OCI-LY7 (cell line): ENCODE measurements around the gene BTBD2. TPM values are rescaled to one million over a fixed set of nuclear protein-coding genes. Genes with fewer than 3 reads are reported as not detected.

Experiments
- BruUV-seq: library from RNA; stranded (reverse); fragments of 400-500 nt; replicated peaks from 2 replicates; lab custom pipeline; 2021; lab: Mats Ljungman, UMichigan
- CTCF ChIA-PET: fragments of 300-600 bp; sonication (Branson Sonifier 250); formaldehyde crosslinking; loops from one replicate; lab custom pipeline; 2022; ENCODE audit warnings: antibody characterized with exemption; ENCODE audit not compliant: unreplicated experiment; lab: Charles Lee
- POLR2A ChIA-PET: fragments of 300-600 bp; sonication (Branson Sonifier 250); formaldehyde crosslinking; loops from one replicate; lab custom pipeline; 2022; ENCODE audit warnings: antibody characterized with exemption; lab: Charles Lee
- DNase-seq: peaks from one replicate; pipeline ENCODE4 v3.0.0-alpha.2; 2015; ENCODE audit warnings: low spot score
- H2AFZ ChIP-seq: fragments of 200-600 bp; sonication (generic), shearing (Covaris generic); 2 replicates; pipeline ENCODE4 v1.6.1; 2014; ENCODE audit warnings: mild to moderate bottlenecking, antibody characterized with exemption, low read length, moderate library complexity
- H3K27ac ChIP-seq: fragments of 200-600 bp; sonication (generic); 2 replicates; pipeline ENCODE4 v1.5.1; 2014; ENCODE audit warnings: mixed run types, low read depth, mild to moderate bottlenecking, moderate library complexity, low read length, inconsistent platforms; ENCODE audit not compliant: poor library complexity, severe bottlenecking
- H3K36me3 ChIP-seq: fragments of 200-600 bp; sonication (generic); 2 replicates; pipeline ENCODE4 v1.6.1; 2014; ENCODE audit warnings: mild to moderate bottlenecking, antibody characterized with exemption, low read length, moderate library complexity, mixed read lengths; ENCODE audit not compliant: insufficient read depth
- H3K4me1 ChIP-seq: fragments of 200-600 bp; sonication (generic); 2 replicates; pipeline ENCODE4 v1.5.1; 2014; ENCODE audit warnings: mild to moderate bottlenecking, low read length; ENCODE audit not compliant: insufficient read depth, poor library complexity, severe bottlenecking
- H3K4me2 ChIP-seq: fragments of 200-600 bp; sonication (generic); 2 replicates; pipeline ENCODE4 v1.6.1; 2014; ENCODE audit warnings: mild to moderate bottlenecking, low read length
- H3K4me3 ChIP-seq: fragments of 200-600 bp; sonication (generic); 2 replicates; pipeline ENCODE4 v1.5.1; 2014; ENCODE audit warnings: mild to moderate bottlenecking, low read depth, low read length; ENCODE audit not compliant: poor library complexity, severe bottlenecking
- H3K79me2 ChIP-seq: fragments of 200-600 bp; sonication (generic); 2 replicates; pipeline ENCODE4 v1.6.1; 2016; ENCODE audit warnings: low read depth, mild to moderate bottlenecking, low read length, moderate library complexity, mixed read lengths; ENCODE audit not compliant: insufficient read depth
- H3K9me2 ChIP-seq: fragments of 200-600 bp; sonication (generic); 2 replicates; pipeline ENCODE4 v1.6.1; 2016; ENCODE audit warnings: mild to moderate bottlenecking, low read length, mixed read lengths; ENCODE audit not compliant: insufficient read depth
- H3K9me3 ChIP-seq: fragments of 200-600 bp; sonication (generic); 2 replicates; pipeline ENCODE4 v1.6.1; 2014; ENCODE audit warnings: mild to moderate bottlenecking, mixed run types, low read length, mixed read lengths
- H4K20me1 ChIP-seq: fragments of 200-600 bp; sonication (generic); 2 replicates; pipeline ENCODE4 v1.6.1; 2014; ENCODE audit warnings: mild to moderate bottlenecking, antibody characterized with exemption, low read length, moderate library complexity, mixed read lengths; ENCODE audit not compliant: insufficient read depth
- EZH2phosphoT487 ChIP-seq: fragments of 200-600 bp; sonication (generic); IDR thresholded peaks from 2 replicates; pipeline ENCODE4 v1.6.1; 2018; ENCODE audit warnings: low read depth, borderline replicate concordance, mild to moderate bottlenecking, mixed run types, antibody characterized with exemption, low read length, moderate library complexity, mixed read lengths
- intact Hi-C: fragments of 100-400 bp; cut with micrococcal nuclease; formaldehyde crosslinking; loops from one replicate; pipeline ENCODE4 v1.10.0; 2022; ENCODE audit not compliant: unreplicated experiment
- total RNA-seq, 2 experiments: library from RNA; depleted of rRNA in 1 of 2; stranded (reverse); fragments of >200 nt in 1 of 2; shearing (Covaris generic) in 1 of 2; gene quantifications; 2 replicates each; pipeline ENCODE4 v1.2.3, GENCODE V29; 2014 to 2022
- TF ChIP-seq, protein P1 (sequence below): fragments of 200-600 bp; sonication (generic); conservative IDR thresholded peaks from 2 replicates; pipeline ENCODE4 v1.5.1; 2014; ENCODE audit warnings: mild to moderate bottlenecking, antibody characterized with exemption, low read length, moderate library complexity, mixed read lengths

BTBD2 gene
- total RNA-seq, 2 experiments from 2014 or later: 53.9 to 91.6 TPM

DNA sequence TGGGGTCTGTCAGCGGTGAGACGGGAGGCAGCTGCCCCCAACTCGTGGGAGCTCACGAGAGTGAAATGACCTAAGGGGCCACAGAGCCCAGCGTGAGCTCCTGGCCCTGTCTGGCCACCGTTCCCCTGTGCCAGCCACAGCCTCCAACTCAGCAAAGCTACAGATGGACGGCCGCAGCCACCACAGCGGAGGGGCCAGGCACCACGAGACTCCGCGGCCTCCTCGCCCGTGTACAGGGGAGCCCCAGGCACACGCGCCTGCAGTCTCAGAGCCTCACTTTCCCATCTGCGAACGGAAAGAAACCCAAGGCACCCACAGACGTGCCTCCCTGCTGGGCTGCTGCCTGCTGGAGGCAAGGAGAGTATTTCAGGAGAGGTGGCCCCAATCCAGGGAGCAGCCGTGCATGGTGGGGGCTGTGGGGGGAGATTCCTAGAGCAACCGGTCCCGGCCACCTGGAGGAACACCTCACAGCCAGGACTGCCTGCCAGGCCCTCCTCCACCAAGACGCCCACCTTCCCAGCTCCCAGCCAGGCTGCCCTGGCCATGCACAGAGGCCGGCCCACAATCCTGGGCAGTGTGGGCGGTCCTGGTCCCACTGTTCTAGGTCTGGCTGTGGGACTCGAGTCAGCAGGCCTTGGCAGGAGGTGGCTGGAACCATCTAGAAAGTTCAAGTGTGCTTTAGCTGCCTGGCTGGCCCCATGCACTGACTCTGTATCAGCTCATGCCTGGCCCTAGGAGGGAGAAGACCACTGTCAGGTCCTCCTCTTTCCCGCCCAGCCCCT lies 33.6 kb upstream of the BTBD2 start:
- ChIA-PET POLR2A (interaction anchor here (0.6 to 0.7 kb wide), 3 partner anchors 11 to 43 kb away, joined by 3 to 4 read pairs (median 3); no protein-coding TSS in a partner anchor), CTCF (no interaction called here)
- BruUV-seq: no TSS peak
- Histone ChIP-seq H3K4me2 (peak overlapping the region; percentile 93), H3K27ac (peak overlapping the region; percentile 68), H3K4me1 (peaks cover 49% of the 10 kb centered on the region), H2AFZ (no peak overlapping the region), H3K79me2 (peaks cover 30% of the 10 kb centered on the region), H3K9me3 (no peaks in the 10 kb centered on the region), H3K9me2 (no peaks in the 10 kb centered on the region), H4K20me1 (0 out of 2 replicates have a peak, but pooled peaks cover 6% of the 10 kb centered on the region), H3K4me3 (peak overlapping the region; percentile 98), H3K36me3 (peaks cover 48% of the 10 kb centered on the region)
- peak; percentile 32 for DNase-seq
- intact Hi-C loops: no loop called here
- no peak for TF ChIP-seq EZH2phosphoT487
- TF ChIP-seq, protein P1, sequence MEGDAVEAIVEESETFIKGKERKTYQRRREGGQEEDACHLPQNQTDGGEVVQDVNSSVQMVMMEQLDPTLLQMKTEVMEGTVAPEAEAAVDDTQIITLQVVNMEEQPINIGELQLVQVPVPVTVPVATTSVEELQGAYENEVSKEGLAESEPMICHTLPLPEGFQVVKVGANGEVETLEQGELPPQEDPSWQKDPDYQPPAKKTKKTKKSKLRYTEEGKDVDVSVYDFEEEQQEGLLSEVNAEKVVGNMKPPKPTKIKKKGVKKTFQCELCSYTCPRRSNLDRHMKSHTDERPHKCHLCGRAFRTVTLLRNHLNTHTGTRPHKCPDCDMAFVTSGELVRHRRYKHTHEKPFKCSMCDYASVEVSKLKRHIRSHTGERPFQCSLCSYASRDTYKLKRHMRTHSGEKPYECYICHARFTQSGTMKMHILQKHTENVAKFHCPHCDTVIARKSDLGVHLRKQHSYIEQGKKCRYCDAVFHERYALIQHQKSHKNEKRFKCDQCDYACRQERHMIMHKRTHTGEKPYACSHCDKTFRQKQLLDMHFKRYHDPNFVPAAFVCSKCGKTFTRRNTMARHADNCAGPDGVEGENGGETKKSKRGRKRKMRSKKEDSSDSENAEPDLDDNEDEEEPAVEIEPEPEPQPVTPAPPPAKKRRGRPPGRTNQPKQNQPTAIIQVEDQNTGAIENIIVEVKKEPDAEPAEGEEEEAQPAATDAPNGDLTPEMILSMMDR: no peak

DNA sequence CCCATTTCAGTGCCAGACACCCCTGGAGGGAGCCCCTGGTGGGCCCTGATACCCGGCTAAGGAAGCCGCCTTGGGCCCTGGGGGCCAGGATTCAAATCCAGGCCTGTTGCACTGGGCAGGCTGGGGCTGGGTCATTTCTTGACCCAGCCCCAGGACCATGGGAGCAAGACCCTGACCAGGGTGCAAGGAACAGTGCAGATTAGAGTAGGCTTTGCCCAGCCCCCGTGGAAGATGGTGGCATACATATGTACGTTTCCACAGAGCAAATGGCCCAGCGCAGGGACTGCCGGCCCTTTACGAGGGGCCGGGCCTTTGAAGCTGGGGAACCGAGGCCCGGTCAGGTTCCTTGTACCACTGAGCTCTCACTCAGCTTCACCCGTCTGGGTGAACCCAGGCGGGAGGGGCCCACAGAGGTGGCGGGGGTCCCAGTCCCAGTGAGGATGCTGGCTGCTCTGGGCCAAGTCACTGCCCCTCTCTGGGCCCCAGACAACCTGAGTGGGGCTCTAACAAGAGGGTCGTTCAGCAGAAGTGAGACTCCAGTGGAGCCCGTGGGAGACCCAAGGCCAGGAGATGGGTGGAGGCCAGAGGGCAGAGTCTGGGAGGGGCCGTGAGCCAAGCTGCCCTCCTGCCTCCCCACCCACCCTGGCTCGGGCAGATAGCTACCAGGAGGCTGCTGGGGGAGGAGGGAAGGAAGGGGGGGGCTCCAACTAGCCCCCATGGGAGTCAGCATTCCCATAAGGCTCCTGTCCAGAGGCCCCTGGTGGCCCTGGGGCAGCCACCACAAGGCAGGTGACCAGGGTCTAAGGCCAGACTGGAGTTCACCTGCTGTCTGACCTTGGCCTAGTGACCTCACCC lies 32.8 kb upstream of the BTBD2 start:
- TF ChIP-seq, protein P1: no peak
- no peak for TF ChIP-seq EZH2phosphoT487
- peak overlapping the region; percentile 98 for H3K4me3 ChIP-seq
- H2AFZ ChIP-seq: no peak overlapping the region
- intact Hi-C loops: no loop called here
- CTCF ChIA-PET: interaction anchor here (0.6 kb wide), 1 partner anchor 421 kb away, joined by 12 read pairs; no protein-coding TSS in a partner anchor
- no peaks in the 10 kb centered on the region for H3K9me3 ChIP-seq
- H3K4me1 ChIP-seq: peaks cover 54% of the 10 kb centered on the region
- H3K4me2 ChIP-seq: peak overlapping the region; percentile 93
- H4K20me1 ChIP-seq: 0 out of 2 replicates have a peak, but pooled peaks cover 6% of the 10 kb centered on the region
- no TSS peak for BruUV-seq
- H3K79me2 ChIP-seq: peaks cover 30% of the 10 kb centered on the region
- no peaks in the 10 kb centered on the region for H3K9me2 ChIP-seq
- DNase-seq: no peak
- H3K36me3 ChIP-seq: peaks cover 49% of the 10 kb centered on the region
- peak overlapping the region; percentile 16 for H3K27ac ChIP-seq
- POLR2A ChIA-PET: interaction anchor here (0.7 kb wide), 1 partner anchor 13 kb away, joined by 4 read pairs; no protein-coding TSS in a partner anchor
